Left lung (tissue), 14 donors: ENCODE data around the gene RNF224. TPM values are rescaled to one million over a fixed set of nuclear protein-coding genes. Genes with fewer than 3 reads are reported as not detected.
A peak's percentile ranks its signal among the peaks of the same experiment; 100 is the strongest.

Experiments
- ATAC-seq: fragments of 200-7000 bp; cut with Tn5 transposase; one replicate; pipeline ENCODE4 v1.9.1; 2020; ENCODE audit warnings: moderate library complexity
- DNase-seq, 4 donors: peaks; one replicate each; pipeline ENCODE4 v3.0.0-alpha.2; 2013 to 2020
- H3K27ac ChIP-seq, 2 donors: fragments of 200-600 bp; sonication (generic) in 1 of 2; one replicate each; pipeline versions ENCODE4 v1.5.0 to v1.8.0; 2020 to 2021
- H3K27me3 ChIP-seq, 2 donors: fragments of 200-600 bp; sonication (generic) in 1 of 2; one replicate each; pipeline versions ENCODE4 v1.5.0 to v1.8.0; 2020 to 2021
- H3K36me3 ChIP-seq, 2 donors: fragments of 200-600 bp; sonication (generic) in 1 of 2; one replicate each; pipeline versions ENCODE4 v1.5.0 to v1.8.0; 2020 to 2021
- H3K4me1 ChIP-seq, 2 donors: fragments of 200-600 bp; one replicate each; pipeline ENCODE4 v1.8.0; 2021
- H3K4me3 ChIP-seq, 2 donors: fragments of 200-600 bp; sonication (generic) in 1 of 2; one replicate each; pipeline versions ENCODE4 v1.5.0 to v1.8.0; 2020 to 2021; ENCODE audit warnings: mild to moderate bottlenecking in 1 of 2
- H3K9me3 ChIP-seq, 2 donors: fragments of 200-600 bp; sonication (generic) in 1 of 2; one replicate each; pipeline versions ENCODE4 v1.5.0 to v1.8.0; 2020 to 2021
- intact Hi-C, 2 donors: fragments of 100-400 bp; cut with DNase I; formaldehyde crosslinking; loops; one replicate each; pipeline versions ENCODE4 v1.11.2 to v1.14.2; 2022
- long read RNA-seq, 12 donors: library from polyadenylated mRNA in 2 of 12; unstranded in 2 of 12; transcript quantifications; one replicate each; pipeline ENCODE4 v2.0.0 and lab custom pipeline, GENCODE V29; 2019 to 2026
- polyA plus RNA-seq, 6 donors: library from polyadenylated mRNA; unstranded; fragments of 120-200 nt; gene quantifications; one replicate each; pipeline ENCODE4 v1.2.1, GENCODE V29; 2013; ENCODE audit not compliant: insufficient read length in 6 of 6
- total RNA-seq, 2 donors: library from RNA; stranded (reverse); fragmentation: NEBNext Ultra II Directional; extraction: Animal tissue kit (Norgen Biotek cat#: 25700); gene quantifications; one replicate each; pipeline ENCODE4 v1.2.1, GENCODE V29; 2021
- TF ChIP-seq, protein P1 (sequence below), 2 donors: fragments of 200-600 bp; sonication (generic) in 1 of 2; IDR thresholded peaks; one replicate each; pipeline versions ENCODE4 v1.5.0 to v1.8.0; 2021; ENCODE audit warnings: antibody characterized with exemption in 2 of 2
- donor health status: DM: no; HTN: yes; CAD: no.
- donor health status: DM: no; HTN: no; CAD: no.

Gene RNF224
- total RNA-seq (under 1 TPM; 0.15 to 0.18 TPM), polyA plus RNA-seq (1 to 10 TPM; 1.7 to 4.8 (median 3.5) TPM)
- long read RNA-seq, donor 1 = 0 reads
- long read RNA-seq, donor 2 = 0 reads
- long read RNA-seq, donor 3 = 0 reads
- long read RNA-seq, donor 4, partial matches to known transcripts = 0 of 1 reads
- long read RNA-seq, donor 4, other reads (novel, unspliced or antisense) = 1 of 1 reads
- long read RNA-seq, donor 5 = 0 reads
- long read RNA-seq, donor 6 = 0 reads
- long read RNA-seq, donor 7 = 0 reads
- long read RNA-seq, donor 8 = 0 reads
- long read RNA-seq, donor 9 = 0 reads
- long read RNA-seq, donor 10 = 0 reads
- long read RNA-seq, donor 11 = 0 reads
- long read RNA-seq, donor 12 = 0 reads

DNA sequence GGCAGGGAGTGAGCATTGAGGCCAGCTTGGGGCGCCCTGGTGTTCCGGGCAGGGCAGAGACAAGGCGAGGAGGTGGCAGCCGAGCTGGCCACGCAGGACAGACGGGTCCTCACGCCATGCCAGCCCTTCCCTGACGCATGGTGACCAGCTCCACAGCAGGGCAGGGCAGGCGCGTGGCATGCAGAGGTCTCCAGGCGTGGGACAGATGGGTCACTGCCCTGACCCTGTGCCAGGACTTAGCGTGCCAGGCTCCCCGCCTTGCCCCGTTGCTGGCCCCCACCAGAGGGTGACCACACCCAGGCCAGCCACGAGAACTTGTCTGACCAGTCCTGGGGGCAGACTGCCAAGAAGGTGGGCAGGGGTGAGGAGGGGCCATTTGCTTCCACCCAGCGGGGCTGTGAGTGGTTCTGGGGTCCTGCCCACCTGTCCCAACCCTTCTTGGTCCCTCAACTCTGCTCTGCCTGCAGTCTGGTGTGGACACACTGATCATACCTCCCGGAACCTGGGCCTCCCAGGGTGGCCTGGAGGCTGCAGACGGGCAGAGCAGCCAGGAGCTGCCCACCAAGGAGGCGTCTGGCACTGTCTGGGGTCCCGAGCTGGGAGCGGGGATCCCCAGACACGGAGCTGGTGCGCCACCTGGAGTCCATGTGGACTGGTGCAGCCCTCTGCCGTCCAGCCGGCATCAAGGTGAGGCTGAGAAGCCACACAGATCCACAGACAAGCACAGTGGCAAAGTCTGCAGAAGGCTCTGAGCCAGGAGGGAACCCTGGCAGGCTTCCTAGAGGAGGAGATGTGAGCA is at the start of gene RNF224:
Gene RNF224 (plus strand): TSS at position 449 of the 799 bp plus-strand sequence. CDS start 834 bp downstream, outside the sequence.
- H3K27me3 ChIP-seq = peaks cover 0 to 61% of the 10 kb centered on the region in 2 donors
- no peak within 1 kb of the TSS for H3K4me3 ChIP-seq
- intact Hi-C loops = no loop called here
- H3K27ac ChIP-seq = peak within 1 kb of the TSS; percentile 45 to 65
- no peaks in the 10 kb centered on the region for H3K9me3 ChIP-seq
- peaks cover 12 to 41% of the 10 kb centered on the region in 2 donors for H3K4me1 ChIP-seq
- no peaks in the 10 kb centered on the region for H3K36me3 ChIP-seq
- ATAC-seq (peak; percentile 70), DNase-seq (peak in 3 of 4 donors; percentile 82 to 93 (median 83))
- TF ChIP-seq, protein P1, sequence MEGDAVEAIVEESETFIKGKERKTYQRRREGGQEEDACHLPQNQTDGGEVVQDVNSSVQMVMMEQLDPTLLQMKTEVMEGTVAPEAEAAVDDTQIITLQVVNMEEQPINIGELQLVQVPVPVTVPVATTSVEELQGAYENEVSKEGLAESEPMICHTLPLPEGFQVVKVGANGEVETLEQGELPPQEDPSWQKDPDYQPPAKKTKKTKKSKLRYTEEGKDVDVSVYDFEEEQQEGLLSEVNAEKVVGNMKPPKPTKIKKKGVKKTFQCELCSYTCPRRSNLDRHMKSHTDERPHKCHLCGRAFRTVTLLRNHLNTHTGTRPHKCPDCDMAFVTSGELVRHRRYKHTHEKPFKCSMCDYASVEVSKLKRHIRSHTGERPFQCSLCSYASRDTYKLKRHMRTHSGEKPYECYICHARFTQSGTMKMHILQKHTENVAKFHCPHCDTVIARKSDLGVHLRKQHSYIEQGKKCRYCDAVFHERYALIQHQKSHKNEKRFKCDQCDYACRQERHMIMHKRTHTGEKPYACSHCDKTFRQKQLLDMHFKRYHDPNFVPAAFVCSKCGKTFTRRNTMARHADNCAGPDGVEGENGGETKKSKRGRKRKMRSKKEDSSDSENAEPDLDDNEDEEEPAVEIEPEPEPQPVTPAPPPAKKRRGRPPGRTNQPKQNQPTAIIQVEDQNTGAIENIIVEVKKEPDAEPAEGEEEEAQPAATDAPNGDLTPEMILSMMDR (IDR thresholded peaks at IDR 0.05) = peak; percentile 73 to 91

GRCh38 chr9:137178201-137178938 is 48.9 kb upstream of the RNF224 start:
- no peaks in the 10 kb centered on the region for H3K9me3 ChIP-seq
- no peak overlapping the region for H3K4me3 ChIP-seq
- H3K27ac ChIP-seq = no peak overlapping the region
- ATAC-seq (no peak), DNase-seq (no peak)
- TF ChIP-seq, protein P1 (IDR thresholded peaks at IDR 0.05) = no peak
- H3K36me3 ChIP-seq = peaks cover 0 to 67% of the 10 kb centered on the region in 2 donors
- intact Hi-C loops = no loop called here
- H3K27me3 ChIP-seq = peaks cover 0 to 27% of the 10 kb centered on the region in 2 donors
- H3K4me1 ChIP-seq = peaks cover 0 to 6% of the 10 kb centered on the region in 2 donors

- ATAC-seq = no peak
- Histone ChIP-seq H3K4me1 (peaks cover 0 to 6% of the 10 kb centered on the region in 2 donors), H3K27ac (no peak overlapping the region), H3K36me3 (peaks cover 0 to 74% of the 10 kb centered on the region in 2 donors), H3K9me3 (no peaks in the 10 kb centered on the region), H3K27me3 (peaks cover 0 to 20% of the 10 kb centered on the region in 2 donors), H3K4me3 (no peak overlapping the region)
- TF ChIP-seq, protein P1 (IDR thresholded peaks at IDR 0.05) = no peak
- intact Hi-C loops = no loop called here
- no peak for DNase-seq
Measured at GRCh38 chr9:137178939-137179630, 48.2 kb upstream of the RNF224 start.

DNA sequence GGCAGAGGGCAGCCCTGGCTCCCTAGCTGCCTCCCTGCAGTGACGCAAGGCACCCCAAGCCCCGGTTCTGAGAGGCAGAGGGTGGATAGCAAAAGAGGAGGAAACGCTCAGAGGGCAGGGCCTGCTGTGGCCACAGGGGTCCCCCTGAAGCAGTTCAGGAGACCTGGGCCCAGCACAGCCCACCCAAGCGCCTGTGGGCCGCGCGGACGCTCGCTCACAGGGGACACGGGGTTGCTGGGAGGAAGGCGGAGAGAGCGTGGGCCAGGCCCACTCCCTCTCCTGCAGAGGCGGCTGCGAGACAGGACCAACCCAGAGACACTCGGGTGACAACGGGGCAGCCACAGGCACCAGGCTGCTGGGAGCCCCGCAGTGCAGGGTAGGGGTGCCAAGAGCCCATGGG is 47.5 kb upstream of the RNF224 start:
- H3K27me3 ChIP-seq = peaks cover 0 to 13% of the 10 kb centered on the region in 2 donors
- TF ChIP-seq, protein P1 (IDR thresholded peaks at IDR 0.05) = no peak
- H3K4me1 ChIP-seq = peaks cover 0 to 6% of the 10 kb centered on the region in 2 donors
- no peak overlapping the region for H3K4me3 ChIP-seq
- no peak for DNase-seq
- no peak overlapping the region for H3K27ac ChIP-seq
- intact Hi-C loops = no loop called here
- peaks cover 0 to 76% of the 10 kb centered on the region in 2 donors for H3K36me3 ChIP-seq
- ATAC-seq = no peak
- no peaks in the 10 kb centered on the region for H3K9me3 ChIP-seq
